Activated naive CD4-positive, alpha-beta T cell treated with anti-CD3 and anti-CD28 coated beads, Interleukin-2, amount 50 U/mL, for 16 hours (primary cell): ENCODE measurements around the gene OR4F17.
A peak's percentile ranks its signal among the peaks of the same experiment; 100 is the strongest.
"Not testable (repeated sequence)": the region's sequence is repeated elsewhere in the genome, so short reads cannot be mapped to it uniquely, and the experiment has no call there.

ENCODE experiments used
- DNase-seq: peaks from one replicate; pipeline ENCODE4 v3.0.0-alpha.2; 2020

The OR4F17 gene, protein sequence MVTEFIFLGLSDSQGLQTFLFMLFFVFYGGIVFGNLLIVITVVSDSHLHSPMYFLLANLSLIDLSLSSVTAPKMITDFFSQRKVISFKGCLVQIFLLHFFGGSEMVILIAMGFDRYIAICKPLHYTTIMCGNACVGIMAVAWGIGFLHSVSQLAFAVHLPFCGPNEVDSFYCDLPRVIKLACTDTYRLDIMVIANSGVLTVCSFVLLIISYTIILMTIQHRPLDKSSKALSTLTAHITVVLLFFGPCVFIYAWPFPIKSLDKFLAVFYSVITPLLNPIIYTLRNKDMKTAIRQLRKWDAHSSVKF

DNA sequence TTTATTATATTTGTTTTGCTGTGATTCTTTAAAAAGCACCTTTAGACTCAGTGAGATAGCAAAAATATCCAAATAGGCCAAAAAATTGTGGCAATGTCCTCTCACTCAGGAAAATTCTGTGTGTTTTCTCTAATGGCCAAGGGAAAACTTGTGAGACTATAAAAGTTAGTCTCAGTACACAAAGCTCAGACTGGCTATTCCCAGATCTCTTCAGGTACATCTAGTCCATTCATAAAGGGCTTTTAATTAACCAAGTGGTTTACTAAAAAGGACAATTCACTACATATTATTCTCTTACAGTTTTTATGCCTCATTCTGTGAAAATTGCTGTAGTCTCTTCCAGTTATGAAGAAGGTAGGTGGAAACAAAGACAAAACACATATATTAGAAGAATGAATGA lies at the start of gene OR4F17:
Gene OR4F17, plus strand, starts transcription at position 301 of the 400 bp plus-strand sequence. CDS start 3,575 bp downstream, outside the sequence.
- not testable (repeated sequence) for DNase-seq

DNA sequence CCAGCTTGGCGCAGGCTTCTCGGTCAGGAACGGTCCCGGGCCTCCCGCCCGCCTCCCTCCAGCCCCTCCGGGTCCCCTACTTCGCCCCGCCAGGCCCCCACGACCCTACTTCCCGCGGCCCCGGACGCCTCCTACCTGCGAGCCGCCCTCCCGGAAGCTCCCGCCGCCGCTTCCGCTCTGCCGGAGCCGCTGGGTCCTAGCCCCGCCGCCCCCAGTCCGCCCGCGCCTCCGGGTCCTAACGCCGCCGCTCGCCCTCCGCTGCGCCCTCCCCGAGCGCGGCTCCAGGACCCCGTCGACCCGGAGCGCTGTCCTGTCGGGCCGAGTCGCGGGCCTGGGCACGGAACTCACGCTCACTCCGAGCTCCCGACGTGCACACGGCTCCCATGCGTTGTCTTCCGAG lies 36.1 kb upstream of the OR4F17 start:
- DNase-seq, result peak; percentile 52

DNA sequence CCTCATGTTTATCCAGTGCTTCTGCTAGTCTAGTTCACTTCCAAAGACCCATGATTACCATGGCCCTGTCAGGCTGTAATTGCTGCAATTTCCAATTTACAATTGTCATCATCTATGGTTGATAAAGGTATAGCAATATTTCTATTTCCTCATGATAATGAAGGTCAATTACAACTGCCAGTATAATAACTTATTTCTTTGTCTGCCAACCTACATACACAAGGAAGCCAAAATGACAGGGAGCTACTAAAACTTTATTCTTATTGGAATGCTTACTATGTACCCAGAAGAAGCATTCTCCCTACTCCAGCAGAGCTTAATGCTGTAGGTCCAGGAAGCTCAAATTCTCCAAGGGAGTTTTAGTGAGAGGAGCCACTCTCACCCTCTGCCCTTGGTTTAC lies 24.0 kb upstream of the OR4F17 start:
- DNase-seq, result not testable (repeated sequence)

DNA sequence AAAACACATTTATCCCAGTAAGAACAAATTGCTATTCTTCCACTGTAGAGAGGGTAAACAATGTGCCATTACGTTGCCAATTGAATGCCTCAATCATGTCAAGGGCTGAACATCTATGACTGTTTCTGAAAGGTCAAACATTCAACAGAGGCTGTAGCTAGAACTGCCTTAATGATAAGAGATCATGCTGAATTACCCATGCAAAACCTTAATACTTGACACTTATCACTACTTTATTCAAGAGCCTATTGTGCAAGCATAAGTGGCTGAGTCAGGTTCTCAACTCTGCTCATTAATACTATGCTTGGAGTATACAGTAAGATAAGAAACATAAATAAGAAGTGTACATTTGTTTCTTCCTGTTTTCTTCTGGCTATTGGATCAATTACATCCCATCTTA lies 23.3 kb upstream of the OR4F17 start:
- DNase-seq, result not testable (repeated sequence)

DNA sequence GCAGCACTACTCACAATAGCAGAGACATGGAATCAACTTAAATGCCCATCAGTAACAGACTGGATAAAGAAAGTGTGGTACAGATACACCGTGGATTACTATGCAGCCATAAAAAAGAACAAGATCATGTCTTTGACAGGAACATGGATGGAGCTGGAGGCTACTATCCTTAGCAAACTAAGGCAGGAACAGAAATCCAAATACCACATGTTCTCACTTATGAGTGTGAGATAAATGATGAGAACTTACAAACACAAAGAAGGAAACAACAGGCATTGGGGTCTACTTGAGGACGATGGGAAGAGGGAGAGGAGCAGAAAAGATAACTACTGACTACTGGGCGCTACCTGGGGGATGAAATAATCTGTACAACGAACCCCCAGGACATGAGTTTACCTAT lies 16.2 kb upstream of the OR4F17 start:
- DNase-seq, result not testable (repeated sequence)

DNA sequence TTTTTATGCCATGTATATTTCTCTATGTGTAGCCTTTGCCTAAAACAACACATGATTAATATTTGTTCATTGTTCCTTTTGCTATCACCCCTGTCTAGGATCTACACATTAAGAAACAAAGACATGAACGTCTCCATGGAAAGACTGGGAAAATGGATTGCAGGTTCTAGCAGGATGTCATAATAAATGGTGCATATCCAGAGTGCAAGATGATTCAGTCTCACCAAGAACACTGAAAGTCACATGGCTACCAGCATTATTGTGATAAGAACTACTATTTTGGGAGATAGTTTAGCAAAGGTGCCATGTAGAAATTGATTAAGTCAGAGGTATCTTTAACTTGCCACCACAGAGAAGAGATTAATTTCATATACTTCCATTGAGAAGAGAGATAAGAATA lies 12.1 kb upstream of the OR4F17 start:
- DNase-seq, result not testable (repeated sequence)

DNA sequence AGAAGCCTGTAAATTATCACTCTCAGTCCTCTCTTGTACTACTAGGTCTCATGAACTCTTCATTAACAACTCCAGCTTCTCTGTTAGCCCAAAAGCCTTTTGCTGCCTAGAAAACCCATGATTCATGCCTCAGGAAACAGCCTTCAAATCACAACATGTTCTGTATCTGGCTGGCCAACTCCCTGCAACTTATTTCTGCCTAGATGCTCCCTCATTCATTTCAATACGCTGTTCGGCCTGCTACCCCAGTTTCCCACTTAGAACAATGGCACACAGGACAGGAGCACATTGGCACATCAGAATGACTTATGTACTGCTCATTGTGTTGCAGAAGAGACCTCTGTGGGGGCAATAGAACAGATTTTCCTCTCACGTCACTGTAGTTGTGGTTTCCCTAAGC lies 9.3 kb upstream of the OR4F17 start:
- not testable (repeated sequence) for DNase-seq

DNA sequence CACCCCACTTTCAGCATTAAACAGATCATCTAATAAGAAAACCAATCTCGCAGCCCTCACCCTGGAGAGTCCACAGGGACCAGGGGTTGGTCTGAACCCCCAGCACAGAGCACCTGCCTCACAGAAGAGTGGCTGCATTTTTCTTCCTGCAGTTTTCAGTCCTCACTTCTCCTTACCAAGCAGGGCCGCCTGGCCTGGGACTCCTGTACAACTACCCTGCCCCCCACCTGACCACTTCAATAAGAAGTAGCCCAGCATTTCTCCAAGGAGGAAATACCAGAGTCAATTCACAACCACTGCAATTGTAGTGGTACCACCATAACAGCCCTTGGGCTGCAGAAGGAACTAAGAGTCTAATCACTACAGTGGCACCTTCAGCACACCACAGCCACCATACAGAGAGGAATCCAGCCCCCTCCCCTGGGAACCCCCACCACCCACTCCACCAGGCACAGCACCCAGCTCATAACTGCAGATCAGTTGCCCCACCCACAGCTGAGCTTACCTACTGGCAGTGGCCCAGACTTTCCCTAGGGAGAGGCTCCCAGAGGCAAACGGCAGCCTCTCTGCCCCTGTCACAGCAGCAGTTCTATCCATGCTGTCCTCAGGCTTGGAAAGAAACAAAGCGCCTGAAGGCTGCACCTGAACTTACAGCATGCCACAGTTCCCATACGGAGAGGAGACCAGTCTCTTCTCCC lies 13.7 kb downstream of the OR4F17 start:
- DNase-seq, result not testable (repeated sequence)
